NCI-H2196 treated with DMSO at 0.1 percent for 48 hours (cell line): ENCODE results near the gene CYB5R4.

Source experiments
- DNase-seq: peaks from one replicate; lab custom pipeline; 2025; ENCODE audit not compliant: unreplicated experiment; lab: John Stamatoyannopoulos, UW

CYB5R4 gene, protein sequence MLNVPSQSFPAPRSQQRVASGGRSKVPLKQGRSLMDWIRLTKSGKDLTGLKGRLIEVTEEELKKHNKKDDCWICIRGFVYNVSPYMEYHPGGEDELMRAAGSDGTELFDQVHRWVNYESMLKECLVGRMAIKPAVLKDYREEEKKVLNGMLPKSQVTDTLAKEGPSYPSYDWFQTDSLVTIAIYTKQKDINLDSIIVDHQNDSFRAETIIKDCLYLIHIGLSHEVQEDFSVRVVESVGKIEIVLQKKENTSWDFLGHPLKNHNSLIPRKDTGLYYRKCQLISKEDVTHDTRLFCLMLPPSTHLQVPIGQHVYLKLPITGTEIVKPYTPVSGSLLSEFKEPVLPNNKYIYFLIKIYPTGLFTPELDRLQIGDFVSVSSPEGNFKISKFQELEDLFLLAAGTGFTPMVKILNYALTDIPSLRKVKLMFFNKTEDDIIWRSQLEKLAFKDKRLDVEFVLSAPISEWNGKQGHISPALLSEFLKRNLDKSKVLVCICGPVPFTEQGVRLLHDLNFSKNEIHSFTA

DNA sequence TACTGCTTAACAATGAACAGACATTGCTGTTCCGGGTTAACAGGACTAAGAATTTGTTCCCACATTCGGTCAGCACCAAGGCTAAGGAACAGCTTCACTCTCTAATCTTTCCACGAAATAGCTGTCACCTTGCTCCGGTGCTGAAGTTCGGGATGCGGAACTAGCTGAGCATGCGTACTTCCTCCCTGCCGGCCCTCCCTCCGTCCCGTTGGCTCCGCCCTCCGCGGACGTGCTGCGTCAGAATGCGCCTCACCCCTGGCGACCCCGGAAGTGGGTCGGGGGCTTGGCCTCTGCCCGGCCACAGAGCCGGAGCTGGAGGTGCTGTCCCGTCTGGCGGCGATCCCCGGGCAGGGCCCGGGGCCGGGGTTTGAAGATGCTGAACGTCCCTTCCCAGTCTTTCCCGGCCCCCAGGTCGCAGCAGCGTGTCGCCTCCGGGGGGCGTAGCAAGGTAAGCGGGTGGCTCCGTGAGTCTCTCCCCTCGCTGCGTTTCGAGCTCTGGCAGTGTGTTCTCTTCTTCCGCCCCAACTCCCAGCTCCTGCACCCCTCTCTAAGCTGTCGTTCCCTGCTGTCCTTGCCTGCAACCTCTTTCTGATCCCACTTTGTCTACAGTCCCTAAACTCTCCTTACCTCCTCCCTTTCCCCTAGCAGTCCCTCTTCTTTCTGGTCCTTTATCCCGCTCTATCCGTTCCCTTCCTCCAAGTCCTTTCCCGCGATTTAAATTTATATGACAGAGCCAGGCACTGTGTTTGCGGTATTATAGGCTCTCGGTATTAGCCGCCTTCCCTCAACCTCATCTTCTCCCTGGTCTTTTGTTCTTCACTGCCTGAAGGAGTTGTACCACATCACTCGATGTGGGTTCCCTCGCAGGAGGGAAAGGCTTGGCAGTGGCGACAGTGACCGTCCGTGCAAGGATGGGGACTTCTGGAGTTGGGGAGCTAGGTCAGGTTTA, at the start of gene CYB5R4:
TSS of gene CYB5R4 (plus strand) at position 280 of the 949 bp plus-strand sequence. CDS start at position 374, 94 bp downstream.
- DNase-seq = peak; percentile 74

DNA sequence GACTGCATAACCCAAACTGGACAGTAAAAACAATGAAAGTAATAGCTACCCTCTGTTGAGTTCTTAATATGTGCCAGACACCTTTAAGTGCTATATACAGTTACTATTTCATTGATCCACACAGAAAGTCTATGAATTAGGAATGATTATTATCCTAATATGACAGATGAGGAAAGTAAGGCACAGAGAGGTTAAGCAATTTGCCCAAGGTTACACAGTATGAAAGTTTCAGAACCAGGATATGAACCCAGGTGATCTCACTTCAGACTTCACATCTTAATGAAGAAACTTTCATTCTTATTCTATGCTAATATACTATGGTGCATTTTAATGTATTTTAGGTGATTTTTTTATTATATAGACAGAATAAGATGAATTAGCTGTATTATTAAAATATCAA, 46.9 kb upstream of the CYB5R4 start:
- no peak for DNase-seq

DNA sequence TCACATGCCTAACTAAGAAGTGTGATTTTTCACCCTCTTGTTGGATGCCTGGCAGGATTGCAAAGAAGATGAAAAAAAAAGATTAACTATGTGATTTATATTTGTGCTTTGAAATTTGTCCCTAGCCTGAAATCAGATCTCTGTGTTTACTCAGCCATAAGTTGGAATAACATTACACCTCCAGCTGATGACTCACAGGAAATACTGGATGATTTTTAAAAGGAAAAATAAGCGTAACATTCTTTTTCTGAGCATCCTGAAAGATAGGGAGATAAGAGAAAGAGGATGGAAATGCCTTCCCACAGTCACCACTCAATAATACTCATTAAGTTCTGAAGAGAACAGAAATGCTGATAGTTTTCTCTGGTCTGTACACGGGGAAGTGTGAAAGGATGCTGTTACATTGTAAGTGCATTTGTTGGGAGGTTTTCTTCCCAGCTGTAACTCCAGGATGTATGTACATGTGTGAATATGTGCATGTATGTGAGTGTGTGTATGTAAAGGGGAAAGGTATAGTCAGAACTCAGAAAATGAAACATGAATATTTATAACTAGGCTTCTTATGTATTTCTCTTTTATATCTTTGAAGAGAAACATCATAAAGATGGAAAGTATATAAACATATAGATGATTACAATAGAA, 43.7 kb upstream of the CYB5R4 start:
- no peak for DNase-seq

DNA sequence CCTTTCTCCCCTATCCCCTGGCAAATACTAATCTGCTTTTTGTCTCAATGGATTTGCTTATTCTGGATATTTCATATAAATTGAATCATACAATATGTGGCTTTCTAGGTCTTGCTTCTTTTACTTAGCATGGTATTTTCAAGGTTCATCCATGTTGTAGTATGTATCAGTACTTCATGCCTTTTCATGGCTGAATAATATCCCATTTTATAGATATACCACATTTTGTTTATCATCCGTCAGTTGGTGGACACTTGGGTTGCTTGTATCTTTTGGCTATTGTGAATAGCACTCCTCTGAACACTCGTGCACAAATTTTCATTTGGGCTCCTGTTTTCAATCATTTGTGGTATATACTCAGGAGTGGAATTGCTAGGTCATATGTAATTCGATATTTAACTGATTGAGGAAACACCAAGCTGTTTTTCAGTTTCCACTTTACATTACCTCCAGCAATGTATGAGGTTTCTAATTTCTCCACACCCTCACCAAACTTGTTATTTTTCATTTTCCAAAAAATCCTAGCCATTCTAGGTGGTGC, 36.8 kb upstream of the CYB5R4 start:
- no peak for DNase-seq

DNA sequence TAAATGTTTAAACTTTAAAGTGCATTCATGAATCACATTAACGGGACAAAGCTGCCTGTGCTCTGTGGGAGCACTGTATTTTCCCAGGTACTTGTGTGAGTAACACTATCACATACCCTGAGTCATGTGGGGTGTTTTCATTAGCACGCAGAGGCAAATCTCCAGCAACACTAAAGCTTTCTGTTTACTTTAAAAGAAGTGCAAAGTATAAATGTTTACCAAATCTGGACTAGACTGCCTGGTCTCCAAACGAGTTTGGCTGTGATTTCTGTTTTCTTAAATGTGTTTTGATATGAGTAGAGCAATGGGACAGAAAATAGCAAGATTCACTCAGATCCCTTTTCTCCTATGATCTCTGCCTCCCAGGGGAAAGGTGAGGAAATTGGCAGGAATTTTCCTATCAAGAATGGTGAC, 35.1 kb upstream of the CYB5R4 start:
- DNase-seq = no peak

DNA sequence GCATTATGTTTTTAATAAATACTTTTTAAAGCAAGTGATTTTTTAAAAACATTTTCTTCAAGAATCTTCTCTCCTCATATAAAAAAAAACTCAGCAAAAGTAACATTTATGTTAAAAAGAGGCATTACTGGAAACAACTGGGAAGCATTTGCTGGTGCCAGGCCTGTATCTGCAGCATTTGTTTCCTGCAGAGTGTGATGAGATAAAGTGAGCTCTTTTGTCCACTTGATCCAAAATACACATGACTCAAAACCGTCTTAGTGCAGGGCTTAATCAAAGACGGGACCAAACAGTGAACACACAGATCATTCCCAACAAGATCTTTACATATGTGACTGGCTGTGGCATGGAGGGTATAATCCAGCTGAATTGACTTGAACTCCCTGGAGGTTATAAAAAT, 34.7 kb upstream of the CYB5R4 start:
- no peak for DNase-seq

DNA sequence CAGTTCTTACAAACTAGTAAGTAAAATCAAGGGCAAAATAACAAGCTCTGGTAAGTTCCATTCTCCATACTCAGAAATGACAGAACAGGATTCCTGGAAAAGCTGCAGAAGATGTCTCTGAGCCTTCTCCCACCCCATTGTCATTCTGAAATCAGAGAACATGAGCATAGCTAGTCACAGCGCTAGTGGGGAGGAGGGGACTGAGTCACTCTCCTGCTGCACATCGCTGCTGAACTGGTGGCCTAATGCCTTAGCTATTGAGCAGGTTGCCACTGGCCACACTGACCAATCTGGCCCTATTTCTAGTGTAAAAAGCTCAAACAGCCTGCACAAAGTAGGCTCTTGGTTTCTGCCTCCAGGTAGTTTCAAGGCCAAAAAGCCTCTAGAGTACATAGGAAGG, 32.4 kb upstream of the CYB5R4 start:
- no peak for DNase-seq

DNA sequence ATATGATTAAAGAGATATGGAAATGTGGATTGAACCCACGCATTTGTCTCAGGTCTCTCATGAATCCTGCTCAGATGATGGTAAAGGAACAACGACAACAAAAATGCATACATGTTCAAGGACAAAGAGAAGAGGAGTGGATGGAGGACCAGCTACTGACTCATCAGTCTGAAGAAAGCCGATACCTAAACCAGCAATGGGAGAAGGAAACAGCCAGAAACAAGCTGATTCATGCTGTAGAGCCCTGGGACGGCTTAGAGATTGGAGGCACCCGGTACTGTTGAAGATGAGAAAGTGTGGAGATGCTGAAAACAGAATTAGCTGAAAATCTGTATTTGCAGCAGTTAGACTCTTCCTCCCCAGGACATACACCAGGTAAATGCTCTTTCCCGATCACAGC, 20.8 kb upstream of the CYB5R4 start:
- no peak for DNase-seq

DNA sequence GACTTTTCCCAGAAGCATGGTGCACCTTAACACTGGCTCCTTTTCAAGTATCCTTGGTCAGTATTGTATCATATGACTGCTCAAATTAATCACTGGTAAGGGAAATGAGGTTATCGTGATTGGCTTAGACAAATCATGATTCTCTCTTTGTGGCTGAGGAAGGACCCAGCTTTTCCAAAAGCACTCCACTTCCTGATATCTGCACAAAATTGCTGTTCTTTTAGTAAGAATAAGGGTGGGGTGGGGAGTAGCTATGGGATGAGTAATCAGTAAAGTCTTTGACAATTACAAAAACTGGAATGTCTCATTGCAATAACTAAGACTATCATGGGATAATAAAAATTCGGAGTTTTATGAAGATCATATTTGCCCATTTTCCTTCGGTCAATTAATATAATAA, 15.3 kb upstream of the CYB5R4 start:
- DNase-seq = no peak

DNA sequence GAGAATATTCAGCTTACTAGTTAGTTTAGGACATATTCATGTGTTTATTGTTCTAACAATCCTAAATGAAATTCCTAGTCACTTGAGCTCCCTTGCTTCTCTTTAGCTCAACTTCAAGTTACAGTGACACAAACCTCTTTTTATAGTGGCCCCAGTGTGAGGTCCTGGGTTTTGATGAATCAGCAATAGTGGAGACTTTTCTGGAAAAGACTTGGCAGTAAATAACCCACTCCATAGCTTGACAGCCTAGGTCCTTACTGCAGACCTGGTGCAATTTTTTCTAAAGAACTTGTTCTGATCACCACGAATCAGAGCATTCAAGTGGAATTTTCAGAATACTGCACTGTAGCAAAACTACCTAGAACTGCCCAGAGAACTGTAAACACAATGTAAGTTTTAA, 13.2 kb upstream of the CYB5R4 start:
- no peak for DNase-seq

DNA sequence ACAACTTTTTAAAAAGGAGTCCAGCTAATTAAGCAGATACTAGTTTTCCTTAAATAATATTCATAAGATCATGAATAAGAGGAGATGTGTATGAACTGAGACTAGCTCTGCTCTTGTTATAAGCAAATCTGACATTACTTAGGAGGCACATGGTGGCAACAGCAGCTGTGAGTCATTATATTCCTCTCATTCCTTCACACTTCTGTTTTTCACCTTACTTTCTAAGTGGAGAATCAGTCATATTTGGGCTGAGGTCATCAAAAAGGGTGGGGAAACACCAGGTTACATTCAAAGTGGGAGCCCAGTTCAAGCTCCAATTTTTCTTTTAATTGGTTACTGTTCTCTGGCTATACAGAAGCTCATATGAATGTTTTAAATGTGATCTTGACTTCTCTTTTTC, 12.3 kb upstream of the CYB5R4 start:
- DNase-seq = no peak

DNA sequence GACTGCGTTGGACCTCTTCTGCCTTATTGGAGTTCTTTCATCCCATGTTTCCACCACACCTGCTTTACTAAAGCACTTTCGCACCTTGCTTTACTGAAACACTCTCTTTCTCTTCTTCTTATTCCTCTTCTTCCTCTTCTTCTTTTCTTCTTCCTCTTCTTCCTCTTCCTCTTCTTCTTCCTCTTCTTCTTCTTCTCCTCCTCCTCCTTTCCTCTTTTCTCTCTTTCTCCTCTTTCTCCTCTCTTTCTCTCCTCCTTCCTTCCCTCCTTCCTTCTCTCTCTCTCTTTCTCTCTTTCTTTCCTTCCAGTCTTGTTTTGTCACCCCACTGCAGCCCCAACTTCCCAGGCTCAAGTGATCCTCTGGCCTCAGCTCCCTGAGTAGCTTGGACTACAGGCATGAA, 10.4 kb upstream of the CYB5R4 start:
- no peak for DNase-seq

DNA sequence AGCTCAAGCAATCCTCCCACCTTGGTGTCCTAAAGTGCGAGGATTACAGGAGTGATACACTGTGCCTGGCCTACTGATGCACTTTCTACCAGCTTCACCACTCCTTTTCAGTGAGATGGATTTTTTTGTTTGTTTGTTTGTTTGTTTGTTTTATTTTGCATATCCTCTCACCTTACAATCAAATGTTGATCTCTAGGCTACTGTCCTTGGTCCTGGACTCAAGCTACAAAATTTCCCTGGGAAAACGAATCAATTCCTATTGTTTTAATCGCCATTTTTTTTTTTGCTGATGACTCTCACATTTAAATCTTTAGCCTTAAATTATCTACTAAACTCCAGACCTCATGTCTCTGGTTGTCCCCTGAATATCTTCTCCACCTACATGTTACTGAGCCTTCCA, 9.9 kb upstream of the CYB5R4 start:
- DNase-seq = no peak

DNA sequence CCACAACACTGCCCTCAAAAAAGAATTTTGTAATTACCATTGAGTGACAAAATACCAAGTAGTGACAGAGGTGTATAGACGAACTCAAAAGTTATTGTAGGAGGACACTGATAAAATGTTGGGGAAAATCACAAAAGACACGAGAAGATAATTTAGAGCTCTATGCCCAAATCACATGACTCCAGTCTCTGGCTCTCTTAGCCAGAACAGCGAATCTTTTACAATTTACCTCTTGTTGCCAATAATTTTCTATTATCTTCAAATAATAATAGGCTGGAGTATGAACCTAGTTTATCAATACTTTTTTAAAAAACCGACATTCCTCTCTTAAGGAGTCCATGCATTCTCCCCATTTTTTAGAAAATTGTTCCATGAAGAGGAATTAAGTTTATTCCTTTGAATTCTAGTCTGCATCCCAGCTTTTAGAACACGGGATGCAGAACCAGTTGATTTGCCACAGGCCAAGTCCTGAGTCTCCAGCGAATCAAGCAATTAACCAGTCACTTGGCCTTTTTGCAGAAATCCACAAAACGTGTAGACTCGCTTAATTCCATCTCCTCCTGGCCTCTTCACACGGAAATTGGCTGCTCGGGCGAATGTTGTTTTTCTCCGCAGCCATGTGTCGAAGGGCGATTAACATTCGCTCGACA, 6.8 kb upstream of the CYB5R4 start:
- DNase-seq = no peak

DNA sequence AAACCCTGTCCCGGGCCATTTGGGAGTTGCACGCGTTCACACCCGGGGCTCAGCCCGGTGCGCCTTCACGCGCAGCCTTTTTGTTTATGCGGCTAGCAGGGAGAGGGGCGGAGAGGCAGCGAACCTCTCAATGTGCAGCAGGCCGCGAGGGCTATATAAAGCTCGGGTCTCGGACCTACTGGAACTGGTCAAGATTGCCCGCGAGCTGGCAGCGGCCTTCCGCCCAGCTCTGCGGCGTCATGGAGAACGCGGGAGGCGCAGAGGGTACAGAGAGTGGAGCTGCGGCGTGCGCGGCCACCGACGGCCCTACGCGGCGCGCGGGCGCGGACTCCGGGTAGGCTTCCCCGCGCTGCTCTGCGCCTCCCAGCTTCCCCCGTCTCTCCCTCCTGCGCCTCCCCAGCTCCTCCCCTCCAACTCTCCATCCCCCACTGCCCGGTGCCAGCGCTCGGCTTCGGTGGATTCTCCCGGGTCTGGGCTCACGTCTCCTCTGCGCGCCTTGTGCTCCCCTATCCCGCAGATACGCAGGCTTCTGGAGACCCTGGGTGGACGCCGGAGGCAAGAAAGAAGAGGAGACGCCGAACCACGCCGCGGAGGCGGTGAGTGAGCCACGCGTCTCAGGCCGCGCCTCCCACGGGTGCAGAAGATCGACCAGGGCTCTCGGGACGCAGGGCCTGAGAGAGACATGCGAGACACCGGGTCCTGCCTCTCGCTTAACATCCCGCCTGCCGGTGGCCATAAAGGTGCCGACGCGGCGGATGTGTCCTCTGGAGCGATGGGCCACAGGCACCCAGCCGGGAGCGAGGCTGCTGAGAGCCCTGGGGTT, 6.1 kb upstream of the CYB5R4 start, which contains the start of gene RIPPLY2:
TSS of gene RIPPLY2 (plus strand) at position 183 of the 823 bp plus-strand sequence. CDS start at position 240, 57 bp downstream.
- peak; percentile 65 for DNase-seq

DNA sequence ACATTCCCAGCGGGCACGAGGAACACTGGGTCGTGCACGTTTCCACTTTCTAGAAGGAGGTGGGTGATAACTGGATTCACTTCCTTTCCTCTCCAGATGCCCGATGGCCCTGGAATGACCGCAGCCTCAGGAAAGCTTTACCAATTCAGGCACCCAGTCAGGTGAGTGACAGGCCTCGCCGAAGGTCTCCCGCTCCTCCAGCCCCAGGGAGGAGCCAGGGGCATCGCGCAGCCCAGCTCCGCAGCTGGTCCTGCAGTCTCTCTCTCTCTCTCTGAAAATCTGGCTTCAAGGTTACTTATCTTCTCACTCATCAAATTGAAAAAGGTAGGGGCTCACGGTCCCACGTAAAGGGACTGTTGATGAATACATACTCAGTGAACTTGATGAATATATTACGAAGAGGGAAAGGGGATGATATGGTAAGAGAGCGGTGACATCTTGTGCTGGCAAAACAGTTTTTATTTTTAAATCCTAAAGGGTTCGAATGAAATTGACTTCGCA, 5.4 kb upstream of the CYB5R4 start:
- peak; percentile 14 for DNase-seq

DNA sequence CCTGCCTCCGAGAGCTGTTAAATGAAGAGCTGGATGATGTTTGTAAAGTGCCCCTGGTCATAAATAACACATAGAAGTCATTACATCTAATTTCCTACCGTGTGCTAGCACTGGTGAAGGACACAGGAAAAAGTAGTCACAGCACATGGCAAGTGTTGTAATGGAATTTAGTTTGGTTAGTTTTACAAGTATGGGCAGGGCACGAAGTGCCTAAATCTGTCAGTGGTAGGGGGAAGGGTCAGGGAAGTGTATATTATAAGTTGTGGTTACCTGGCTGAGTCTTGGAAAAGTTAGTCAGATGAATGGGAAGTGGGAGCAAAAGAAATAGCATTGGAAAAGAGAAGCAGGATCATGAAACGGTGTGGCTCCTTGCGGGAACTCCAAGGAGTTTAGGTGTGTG, 4.7 kb upstream of the CYB5R4 start:
- no peak for DNase-seq

DNA sequence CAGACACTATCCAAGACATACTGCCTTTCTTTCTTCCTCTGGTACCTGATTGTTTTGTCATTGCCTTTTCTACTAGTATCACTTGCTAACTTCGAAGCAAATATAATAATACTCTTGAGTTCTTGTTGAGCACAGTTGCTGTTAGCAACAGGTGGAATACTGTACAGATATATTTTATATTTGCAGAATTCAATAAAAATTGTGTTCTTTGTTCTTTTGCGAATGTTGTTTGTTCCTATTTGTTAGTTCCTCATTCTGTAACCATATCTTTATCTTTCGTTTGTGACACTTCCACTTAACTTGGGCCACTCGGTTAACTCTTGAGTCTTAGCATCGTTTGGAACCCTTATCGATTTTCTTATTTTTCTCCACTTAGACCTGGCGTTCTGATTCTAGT, 868 bp downstream of the CYB5R4 start:
- DNase-seq = no peak

DNA sequence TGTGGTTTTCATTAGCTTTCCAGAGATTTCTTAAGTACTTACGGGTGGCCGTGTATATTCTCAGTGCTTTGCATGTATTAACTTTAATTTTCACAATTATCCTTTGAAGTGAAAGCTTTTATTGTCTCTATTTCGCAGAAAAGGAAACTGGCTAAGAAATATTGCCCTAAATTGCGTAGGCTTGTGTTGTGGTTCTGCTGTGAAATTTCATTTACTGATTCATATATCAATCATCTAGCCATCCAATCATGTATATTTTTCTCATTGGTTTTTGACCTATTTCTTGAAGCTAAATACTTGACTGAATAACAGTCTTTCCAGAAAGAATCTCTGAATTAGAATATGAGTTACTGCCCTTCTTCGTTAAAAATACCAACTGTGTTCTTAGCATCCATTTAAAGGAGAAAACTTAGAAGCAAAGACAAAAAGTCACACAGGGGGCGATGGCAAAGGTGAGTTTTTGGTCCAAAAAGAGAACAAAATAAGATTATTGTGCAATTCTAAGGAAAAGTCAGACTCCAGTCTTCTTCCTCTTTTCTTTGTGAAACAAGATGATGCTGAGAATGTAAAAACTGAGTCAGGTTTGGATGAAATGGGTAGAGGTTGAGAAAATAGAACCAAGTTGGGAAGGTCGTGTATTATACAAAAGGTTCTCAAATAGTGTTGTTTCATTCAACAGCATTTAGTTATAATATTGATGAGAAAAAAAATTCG, 1.4 kb downstream of the CYB5R4 start:
- DNase-seq = no peak
